GM12878 (cell line): ENCODE measurements around the gene MRPS18A.

Source experiments
- ATF3 ChIP-seq: IDR thresholded peaks from 2 replicates; pipeline ENCODE4 v1.6.1; 2011; ENCODE audit warnings: low read depth, mild to moderate bottlenecking, low read length, moderate library complexity, borderline replicate concordance; ENCODE audit errors: extremely low read depth
- CREB1 ChIP-seq: IDR thresholded peaks from 2 replicates; pipeline ENCODE4 v1.6.1; 2012; ENCODE audit warnings: low read depth, mild to moderate bottlenecking, inconsistent platforms
- CTCF ChIP-seq, 3 experiments: IDR thresholded peaks in 2 of 3; conservative IDR thresholded peaks in 1 of 3; 2 replicates each; pipeline ENCODE4 v1.5.1; 2011; ENCODE audit warnings: low read depth in 3 of 3, low read length in 3 of 3, mild to moderate bottlenecking in 3 of 3, control low read depth in 2 of 3, moderate library complexity in 2 of 3, inconsistent platforms in 1 of 3, mixed read lengths in 1 of 3; ENCODE audit not compliant: control insufficient read depth in 2 of 3, insufficient read depth in 1 of 3; ENCODE audit errors: extremely low read depth in 1 of 3
- GABPA ChIP-seq: IDR thresholded peaks from 2 replicates; pipeline ENCODE4 v1.6.1; 2014; ENCODE audit warnings: antibody characterized with exemption, low read depth, mild to moderate bottlenecking, inconsistent platforms
- HCFC1 ChIP-seq: fragments of 150-350 bp; IDR thresholded peaks from 2 replicates; pipeline ENCODE4 v1.6.1; 2014; ENCODE audit warnings: low read length
- JUNB ChIP-seq: IDR thresholded peaks from 2 replicates; pipeline ENCODE4 v1.6.1; 2016; ENCODE audit warnings: antibody characterized with exemption, mild to moderate bottlenecking
- JUND ChIP-seq: IDR thresholded peaks from 2 replicates; pipeline ENCODE4 v1.6.1; 2012; ENCODE audit warnings: low read depth, mild to moderate bottlenecking, low read length, improper control_type of control experiment, moderate library complexity
- RAD21 ChIP-seq: IDR thresholded peaks from 2 replicates; pipeline ENCODE4 v1.6.1; 2011; ENCODE audit warnings: mild to moderate bottlenecking, low read depth, low read length, moderate library complexity; ENCODE audit not compliant: insufficient read depth
- RFX5 ChIP-seq: IDR thresholded peaks from 2 replicates; pipeline ENCODE4 v1.6.1; 2011; ENCODE audit warnings: low read depth, low read length, improper control_type of control experiment
- USF1 ChIP-seq: IDR thresholded peaks from 2 replicates; pipeline ENCODE4 v1.6.1; 2011; ENCODE audit warnings: borderline replicate concordance, low read depth, mild to moderate bottlenecking, moderate library complexity, mixed read lengths, low read length; ENCODE audit not compliant: insufficient read depth; ENCODE audit errors: extremely low read length
- USF2 ChIP-seq: IDR thresholded peaks from 2 replicates; pipeline ENCODE4 v1.6.1; 2011; ENCODE audit warnings: low read depth, low read length, improper control_type of control experiment, borderline replicate concordance

- TF ChIP-seq USF2 (no peak), RFX5 (no peak), USF1 (no peak), CTCF (IDR thresholded peaks at IDR 0.05 in 2 of 3, conservative IDR thresholded peaks at IDR 0.05 in 1 of 3; ENCODE audit: control insufficient read depth in 2 of 3, extremely low read depth in 1 of 3, insufficient read depth in 1 of 3, low read depth in 3 of 3, low read length in 3 of 3) (no peak), CREB1 (no peak), JUND (no peak), RAD21 (no peak), GABPA (no peak), ATF3 (no peak), HCFC1 (no peak), JUNB (no peak)
These were observed 63.5 kb downstream of the MRPS18A start for GRCh38 chr6:43623880-43624785.
